Stimulated activated CD4-positive, alpha-beta T cell treated with anti-CD3 and anti-CD28 coated beads, Interleukin-4, amount 100 ng/mL, for 1 hour (primary cell): ENCODE measurements around the gene CATSPER3.

Experiments used
- DNase-seq: peaks from one replicate; pipeline ENCODE4 v3.0.0-alpha.2; 2020

The CATSPER3 gene

DNA sequence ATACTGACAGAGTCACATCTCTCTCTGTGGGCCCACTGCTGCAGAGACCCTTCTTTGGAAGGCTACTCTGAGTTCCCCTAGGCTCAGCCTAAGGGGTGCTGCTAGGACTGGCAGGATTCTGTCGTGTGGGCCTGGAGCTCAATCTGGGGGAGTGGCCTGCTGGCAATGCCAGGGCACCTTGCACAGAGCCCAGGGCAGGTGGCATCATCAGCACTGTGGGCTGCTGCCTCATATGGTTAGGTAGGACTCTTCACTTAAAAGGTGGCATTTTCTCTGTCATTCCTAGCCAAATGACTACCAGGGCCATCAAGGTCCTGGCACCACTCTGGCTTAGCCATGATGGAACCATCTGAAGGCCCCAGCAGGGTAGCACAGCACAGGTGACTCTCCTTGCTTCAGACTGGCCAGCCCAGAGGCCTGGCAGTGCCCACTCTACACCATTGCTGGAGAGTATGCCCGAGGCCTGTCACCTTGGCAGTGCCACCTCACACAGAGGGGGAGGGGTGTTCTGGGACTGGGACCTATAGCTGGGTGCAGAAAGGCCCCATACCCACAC is 44.4 kb downstream of the CATSPER3 start:
- DNase-seq, result no peak

DNA sequence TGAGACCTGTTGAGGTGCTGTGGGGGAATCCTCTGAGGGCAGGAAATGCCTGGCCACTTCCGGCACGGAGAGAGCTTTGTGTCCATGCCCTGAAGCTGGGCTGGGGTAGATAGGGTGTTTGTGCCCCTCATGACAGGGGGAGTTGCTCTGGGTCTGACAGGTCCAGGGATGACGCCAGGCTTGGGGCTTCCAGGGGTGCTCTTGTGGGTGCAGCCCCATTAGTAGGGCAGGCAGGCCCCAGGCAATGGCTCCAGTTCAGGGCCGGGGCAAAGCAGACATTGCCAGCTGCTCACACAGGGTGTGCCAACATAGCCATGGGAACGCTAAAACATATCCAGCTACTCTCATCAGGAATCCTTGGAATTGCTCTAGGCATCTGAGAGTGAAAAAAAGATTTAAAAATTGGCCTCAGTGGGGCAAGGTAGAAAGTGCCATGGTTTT is 45.3 kb downstream of the CATSPER3 start:
- DNase-seq, result no peak

DNA sequence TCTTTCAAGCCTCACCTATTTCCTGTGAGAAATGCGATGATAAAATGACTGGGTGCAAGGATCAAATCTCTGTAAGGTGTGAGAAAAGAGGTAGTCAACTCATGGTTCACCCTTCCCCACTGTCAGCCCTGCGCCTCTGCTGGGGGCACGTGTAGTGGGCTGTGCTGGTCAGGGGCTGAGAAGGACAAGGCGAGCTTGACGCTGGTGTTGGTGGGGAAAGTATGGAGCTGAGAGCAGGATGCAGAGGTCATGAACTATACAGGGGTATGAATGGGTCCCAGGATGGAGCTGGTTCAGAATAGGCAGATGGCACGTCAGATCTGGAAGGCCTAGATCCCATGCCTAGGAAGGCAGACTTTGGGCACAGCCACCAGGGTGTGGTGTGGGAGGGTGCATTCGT is 45.7 kb downstream of the CATSPER3 start:
- no peak for DNase-seq

DNA sequence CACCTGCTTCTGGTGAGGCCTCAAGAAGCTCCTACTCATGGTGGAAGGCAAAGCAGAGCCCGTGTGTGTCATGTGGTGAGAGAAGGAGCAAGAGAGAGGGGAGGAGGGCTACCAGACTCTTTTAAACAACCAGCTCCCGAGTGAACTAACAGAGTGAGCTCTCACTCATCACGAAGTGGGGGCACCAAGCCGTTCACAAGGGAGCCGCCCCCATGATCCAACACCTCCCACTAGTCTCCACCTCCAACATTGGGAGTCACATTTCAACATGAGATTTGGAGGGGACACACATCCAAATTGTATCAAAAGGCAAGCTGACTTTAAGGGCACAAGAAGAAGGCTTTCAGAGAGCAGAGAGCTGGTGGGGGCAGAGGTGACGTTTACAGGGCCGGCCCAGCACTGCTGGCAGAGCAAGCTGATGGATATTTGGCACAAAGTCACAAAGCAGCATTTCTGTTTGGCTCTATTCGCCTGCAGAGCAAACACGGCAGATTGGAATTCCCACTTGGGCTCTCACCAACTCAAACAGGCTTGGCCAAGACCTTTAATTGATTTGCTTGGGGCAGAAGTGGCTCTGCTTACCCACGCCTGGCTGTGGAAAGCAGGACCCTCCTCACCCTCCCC is 46.4 kb downstream of the CATSPER3 start:
- no peak for DNase-seq

DNA sequence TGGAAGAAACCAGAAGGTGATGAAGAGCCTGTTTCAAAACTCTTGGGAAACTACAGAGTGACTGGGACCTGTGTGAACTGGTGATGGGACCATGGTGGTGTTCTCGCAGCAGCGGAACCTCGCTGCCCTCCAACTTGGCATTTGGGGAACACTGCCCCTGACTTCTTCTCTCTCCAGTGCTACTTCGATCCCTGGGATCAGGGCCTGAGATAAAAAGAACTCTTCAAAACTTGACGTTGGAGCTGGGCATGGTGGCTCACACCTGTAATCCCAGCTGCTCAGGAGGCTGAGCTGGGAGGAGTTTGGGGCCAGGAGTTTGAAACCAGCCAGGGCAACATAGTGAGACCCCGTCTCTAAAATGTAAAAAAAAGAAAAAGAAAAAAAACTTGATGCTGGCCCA is 48.2 kb downstream of the CATSPER3 start:
- no peak for DNase-seq

DNA sequence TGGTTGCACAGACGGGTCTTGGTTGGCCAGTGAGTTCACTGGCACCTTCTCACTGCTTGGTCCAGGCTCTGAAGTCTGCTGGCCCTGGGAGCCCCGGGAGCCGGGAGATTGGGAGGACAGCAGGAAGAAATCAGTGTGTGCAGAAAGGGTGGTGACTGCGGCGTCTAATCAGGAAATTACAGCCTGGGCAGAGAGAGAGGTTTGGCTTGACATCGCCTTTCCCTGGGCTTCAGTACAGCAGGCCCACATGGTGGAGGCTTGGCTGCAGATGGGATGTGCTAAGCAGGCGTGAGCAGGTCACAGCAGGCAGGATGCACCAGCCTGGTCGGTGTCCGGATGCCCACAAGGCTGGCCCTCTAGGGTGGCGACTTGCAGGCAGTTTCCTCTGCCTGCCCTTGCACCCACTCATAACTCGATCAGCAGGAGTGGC is 49.2 kb downstream of the CATSPER3 start:
- DNase-seq, result no peak

DNA sequence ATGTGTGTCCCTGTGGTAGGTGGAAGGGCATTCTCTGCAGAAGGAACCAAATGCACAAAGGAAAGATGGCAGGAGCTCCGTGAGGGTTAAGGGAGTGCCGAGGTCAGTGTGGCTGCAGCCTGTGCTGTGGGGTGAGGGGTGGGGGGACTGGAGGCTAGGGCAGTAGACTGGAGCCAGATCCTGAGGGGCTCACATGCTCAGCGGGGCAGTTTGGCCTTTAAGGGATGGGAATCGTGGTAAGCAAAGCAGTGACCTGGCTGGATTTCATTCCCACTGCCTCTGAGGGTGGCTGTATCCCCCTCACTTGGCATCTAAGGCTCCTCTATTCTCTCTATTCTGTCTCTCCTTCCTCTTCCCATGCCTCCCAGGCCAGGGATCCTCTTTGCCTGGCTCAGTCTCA is 50.8 kb downstream of the CATSPER3 start:
- DNase-seq, result no peak

DNA sequence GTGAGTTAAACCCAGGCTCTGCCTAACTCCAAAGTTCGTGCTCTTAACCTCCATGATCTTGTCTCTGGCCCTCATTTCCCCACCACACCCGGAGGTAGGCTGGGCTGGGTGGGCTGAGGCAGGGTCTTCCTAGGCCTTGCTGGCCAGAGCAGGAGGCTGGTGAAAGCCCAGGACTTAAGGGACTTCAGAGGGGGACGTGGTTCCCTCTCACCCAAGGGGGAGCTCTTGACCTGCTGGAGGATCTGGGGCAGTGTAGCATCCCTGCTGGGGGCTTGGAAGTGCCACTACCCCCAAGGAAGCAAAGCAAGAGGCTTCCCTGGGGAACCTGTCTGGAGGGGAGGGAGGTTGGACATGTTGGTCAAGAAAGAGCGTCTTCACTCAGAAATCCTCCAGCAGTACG is 51.6 kb downstream of the CATSPER3 start:
- no peak for DNase-seq

DNA sequence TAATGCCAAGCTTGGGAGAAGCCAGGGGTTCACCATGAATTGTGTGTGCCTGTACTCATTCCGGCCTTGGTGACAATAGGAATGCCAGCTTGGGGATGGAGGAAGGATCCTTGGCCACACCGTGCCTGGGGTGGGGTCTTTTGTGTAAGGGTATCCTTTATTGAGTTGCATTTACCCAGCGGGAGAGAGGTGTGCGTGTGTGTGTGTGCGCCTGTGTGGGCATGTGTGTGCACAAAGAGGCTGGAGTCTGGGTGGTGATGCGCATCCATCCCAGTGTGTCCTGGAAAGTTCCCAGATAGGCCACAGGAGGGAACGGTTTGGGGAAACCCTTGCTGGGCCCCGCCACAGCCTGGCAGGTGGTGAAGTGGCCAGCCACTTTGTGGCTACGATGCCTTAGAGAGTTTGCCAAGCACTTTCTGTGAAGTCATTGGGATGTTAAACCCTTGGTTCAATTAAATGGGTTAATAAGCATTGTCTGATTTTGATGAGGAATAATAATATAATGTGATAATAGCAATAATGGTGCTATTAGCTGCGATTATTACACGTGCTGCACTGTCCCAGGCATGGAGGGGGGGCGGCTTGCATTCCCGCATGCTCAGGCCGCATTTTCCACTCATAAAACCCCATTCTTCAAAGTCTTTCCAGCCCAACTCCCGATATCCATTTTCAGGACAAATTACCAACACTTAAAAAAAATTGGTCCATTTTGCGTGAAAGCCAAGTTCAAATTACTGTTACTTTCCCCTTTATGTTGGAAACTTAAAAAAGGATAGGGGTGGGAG is 52.6 kb downstream of the CATSPER3 start:
- DNase-seq, result no peak

DNA sequence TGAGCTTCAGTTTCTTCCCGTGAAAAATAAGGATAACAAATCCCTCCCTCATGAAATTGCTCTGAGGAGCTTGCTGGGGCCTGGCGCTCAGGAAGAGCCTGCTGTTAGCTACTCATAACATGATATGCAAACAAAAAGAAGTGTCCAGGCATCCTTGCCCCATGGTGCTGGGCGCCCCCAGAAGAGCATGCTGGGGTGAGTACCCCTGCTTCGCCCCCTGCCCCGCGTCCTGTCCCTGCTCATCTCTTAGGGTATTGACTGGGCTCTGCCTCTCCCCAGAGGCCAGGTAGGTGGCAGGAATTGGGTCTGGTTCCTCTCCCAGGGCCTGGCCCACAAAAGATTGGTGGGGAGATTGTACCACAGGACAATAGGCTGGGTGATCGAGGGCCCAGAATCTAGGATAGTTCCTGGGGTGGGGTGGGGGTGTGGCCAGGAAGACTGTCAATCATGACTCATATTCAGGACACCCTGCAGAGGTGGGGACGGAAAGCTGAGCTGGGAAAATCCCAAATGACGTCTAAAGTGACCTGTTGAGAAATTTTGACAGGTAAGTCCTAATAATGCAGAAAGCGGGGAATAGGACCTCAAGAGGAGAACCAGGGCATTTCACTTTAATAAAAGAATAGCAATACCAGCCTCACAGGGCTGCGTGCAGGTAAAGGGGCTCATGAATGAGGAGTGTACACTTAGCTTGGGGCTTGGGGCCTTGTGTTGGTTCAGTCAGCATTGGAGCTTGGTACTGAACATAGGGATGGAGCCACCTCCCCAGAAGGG is 57.4 kb downstream of the CATSPER3 start:
- DNase-seq, result no peak

DNA sequence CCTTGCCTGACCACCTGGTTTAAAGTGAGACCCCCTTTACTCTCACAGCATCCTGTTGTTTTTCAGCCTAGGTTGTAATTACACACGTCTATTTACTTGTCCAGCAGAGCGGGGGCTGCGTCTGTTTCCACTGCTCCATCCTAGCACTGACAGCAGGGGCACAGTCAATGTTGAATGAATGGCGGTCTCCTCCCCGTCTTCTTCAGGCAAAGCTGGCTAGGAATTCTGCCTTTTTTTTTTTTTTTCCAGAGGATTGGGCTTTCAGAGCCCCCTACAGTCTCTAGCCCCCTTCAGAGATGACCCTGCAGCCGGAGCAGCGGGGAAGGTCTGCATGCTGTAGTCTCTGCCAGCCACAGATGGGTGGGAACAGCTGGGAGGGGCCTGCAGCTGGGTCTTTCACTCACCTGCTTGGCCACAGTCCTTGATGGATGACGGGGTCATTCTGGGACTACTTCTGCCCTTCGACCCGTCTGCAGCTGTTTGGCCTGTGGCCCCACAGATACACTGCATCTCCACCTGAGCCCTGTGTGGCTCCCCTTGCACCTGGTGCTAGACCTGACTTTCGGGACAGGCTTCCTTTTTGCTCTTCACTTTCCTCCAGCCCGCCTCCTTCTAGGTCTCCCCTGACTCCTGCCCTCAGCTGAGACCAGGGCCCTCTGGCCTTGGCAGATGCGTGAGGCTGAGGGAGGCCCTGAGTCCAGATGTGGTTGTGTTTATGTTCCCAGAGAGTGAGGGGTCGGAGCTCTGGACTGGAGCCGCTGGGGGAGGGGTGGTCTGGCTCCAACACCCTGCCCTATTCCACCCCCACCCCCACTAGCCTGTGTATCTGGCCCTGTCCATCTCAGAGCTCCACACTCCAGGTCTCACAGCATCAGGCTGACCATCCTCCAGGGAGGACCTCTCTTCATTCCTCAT is 58.3 kb downstream of the CATSPER3 start:
- DNase-seq, result no peak

DNA sequence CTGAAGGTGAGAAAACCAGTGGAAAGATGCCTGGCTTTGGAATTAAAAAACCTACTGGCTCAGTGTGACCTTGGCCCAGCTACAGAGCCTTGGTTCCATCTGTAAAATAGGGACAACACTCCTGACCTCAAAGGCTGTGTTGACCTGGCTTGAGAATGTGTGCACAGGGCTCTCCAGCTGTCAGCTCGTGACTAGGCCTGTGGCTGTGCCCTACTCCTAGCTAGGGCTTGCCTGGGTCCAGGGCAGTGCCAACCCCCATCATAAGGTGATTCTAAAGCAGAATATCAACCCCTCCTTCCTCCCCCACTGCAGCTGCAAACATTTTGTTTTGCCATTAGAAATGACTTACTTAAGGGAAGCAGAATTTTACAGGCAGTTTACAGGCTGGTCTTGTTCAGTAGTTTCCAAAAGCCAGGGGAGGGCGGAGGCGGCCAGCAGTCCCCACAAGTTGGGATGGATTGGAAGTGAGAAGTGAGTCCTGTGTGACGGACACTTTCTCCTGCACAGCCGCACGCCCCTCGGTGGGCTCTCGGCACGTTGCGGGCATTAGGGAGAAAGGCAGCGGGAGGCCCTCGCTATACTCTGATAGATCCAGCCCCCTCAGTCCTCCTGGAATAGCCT is 59.0 kb downstream of the CATSPER3 start:
- DNase-seq, result no peak

DNA sequence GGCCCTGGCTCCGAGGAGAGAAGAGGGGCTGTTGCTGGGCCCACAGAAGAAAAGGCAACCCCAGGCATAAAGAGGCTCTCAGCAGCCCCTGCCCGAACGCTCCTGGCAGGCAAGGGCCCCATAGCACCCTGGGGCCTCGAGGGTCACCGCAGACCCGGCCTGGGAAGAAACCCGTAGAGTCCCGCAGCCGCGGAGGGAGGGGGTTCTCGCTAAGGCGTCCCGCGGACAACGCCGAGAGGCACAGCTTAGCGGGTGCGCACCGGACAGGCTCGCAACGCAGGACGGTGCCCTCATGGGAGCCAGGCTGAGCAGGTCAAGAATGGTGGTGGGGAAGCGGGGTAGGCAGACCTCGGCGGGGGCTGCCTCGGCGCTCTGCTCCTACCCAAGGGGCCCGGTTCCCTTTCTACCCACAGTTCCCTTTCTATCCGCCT is 59.6 kb downstream of the CATSPER3 start:
- DNase-seq, result no peak

DNA sequence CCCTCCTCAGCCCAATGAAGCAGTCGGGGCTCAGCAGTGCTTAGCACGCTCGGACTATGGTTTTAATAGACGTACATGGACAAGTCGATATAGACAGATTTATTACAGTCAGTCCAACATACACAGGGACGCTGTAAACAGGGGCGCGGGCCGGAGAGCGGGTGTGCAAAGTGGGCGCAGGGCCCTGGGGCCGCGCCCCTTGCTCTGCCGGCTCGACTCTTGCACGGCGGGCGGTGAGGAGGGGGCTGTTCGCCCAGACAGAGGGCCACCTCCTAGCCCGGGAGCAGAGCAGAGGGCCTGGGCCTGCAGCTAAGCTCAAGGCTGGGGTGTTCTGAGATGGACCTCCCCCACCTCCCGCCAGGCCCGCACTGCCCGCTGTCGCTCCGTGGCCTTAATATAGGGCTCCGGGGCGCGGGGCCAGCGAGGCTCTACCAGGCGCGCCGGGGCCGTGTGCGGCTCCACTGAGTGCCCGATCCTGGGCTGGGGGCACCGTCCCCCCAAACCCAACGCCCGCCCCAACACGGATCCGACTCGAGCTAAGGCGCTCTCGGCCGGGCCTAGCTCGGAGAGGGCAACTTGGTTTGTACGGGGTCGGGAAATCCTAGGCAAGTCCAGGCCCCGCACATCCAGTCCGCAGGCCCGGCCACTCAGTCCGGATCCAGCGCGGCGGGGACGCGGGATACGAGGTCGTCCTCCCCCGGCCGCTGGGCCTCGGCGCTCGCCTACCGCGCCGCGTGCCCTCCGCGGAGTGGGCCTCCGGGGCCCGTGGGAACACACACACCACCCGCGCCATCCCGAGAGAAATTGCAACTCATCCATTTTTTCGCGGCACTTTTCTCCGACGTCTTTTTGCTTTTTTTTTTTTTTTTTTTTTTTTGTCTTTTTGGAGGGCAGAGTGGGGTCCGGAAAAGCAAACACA is 60.2 kb downstream of the CATSPER3 start:
- DNase-seq, result no peak

DNA sequence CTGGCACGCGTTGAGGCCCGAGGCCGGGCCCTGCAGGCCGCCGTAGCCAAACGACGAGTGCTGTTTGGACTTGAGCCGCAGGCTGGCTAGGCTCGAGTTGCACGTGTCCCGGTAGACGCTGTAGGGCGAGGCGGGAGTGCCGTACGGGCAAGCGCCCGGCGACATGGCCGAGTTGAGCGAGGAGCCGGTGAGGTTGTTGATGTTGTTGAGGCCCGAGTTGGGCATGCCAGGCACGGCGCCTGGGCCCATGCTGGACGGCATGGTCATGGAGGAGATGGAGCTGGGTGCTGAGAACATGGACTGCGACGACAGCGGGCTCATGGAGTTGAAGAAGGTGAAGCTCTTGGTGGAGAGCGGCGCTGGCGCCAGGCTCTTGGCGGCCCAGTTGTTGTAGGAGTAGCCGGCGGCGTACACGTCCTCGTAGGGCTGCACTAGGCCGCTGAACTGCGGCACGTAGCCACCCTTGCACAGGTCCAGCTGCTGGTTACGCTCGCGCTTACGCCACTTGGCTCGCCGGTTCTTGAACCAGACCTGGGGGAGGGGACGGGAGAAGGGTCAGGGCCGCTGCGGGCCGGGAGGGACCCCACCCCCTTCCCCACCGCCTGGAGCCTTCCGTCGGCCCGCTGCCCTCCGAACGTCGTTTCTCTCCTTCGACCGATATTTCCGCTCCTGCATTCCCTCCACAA is 61.2 kb downstream of the CATSPER3 start:
- no peak for DNase-seq

DNA sequence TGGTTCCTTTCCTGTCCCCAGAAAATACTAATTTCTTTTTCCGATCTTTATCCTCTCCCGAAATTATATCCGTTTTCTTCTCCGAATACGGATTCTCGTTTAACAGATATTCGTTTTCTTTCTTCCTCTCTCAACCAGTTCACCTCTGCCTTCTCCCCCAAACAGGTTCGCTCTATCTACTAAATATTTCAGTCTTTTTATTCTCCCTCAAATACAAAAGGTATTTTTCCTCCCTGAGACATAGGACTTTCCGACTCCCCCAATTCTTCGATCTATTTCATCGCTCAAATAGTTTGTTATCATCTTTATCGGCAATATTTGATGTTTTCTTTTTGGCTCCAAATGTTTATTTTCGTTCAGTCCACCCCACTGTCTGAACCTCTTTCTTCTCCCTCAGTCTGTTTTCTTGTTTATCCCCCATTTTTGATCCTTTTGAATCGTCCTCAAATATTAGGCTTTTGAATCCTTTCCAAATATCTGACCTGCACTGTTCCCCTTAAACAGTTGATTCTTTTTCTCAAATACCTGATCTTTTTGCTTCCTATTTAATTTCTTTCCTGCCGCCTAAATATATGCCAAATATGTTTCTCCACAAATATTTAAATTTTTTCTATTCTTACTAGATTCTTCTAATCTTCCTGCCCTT is 61.9 kb downstream of the CATSPER3 start:
- DNase-seq, result no peak

DNA sequence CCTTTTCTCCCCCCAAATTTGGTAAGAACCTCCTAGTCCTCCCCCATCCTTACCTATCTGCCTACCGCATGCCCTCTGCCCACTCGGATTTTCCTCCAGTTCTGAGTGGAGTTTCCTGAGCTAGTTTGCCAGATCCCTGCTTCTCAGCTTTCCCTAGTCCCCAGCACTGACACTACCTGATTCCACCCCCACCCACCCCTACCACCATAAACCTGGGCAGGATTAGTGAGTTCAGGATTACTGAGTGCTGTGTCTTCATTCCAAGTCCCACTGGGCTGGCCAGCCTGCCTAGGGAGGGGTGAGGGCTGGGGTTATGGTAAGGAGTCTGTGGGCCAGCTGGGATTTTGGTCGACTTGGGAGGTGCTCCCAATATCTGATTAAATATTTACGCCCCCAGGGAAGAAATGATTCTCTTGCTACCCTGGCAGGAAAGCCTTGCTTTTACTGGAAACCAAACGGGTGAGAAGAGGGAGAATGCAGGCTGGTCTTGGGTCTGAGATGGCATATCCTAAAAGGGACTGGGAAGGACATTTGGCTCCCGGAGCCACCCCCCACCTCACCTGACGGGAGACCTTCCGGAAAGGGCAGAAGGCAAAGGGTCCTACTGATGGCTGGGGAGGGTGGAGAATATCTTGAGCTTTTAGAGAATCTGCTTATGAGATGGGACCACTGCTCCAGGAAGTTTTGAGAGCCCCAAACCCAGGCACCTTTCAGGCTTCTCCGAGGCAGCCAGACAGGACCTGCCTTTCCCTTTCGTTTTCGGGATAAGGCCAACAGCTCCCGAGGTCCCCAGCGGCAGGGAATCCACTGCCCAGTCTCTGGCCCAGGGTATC is 62.6 kb downstream of the CATSPER3 start:
- DNase-seq, result no peak

DNA sequence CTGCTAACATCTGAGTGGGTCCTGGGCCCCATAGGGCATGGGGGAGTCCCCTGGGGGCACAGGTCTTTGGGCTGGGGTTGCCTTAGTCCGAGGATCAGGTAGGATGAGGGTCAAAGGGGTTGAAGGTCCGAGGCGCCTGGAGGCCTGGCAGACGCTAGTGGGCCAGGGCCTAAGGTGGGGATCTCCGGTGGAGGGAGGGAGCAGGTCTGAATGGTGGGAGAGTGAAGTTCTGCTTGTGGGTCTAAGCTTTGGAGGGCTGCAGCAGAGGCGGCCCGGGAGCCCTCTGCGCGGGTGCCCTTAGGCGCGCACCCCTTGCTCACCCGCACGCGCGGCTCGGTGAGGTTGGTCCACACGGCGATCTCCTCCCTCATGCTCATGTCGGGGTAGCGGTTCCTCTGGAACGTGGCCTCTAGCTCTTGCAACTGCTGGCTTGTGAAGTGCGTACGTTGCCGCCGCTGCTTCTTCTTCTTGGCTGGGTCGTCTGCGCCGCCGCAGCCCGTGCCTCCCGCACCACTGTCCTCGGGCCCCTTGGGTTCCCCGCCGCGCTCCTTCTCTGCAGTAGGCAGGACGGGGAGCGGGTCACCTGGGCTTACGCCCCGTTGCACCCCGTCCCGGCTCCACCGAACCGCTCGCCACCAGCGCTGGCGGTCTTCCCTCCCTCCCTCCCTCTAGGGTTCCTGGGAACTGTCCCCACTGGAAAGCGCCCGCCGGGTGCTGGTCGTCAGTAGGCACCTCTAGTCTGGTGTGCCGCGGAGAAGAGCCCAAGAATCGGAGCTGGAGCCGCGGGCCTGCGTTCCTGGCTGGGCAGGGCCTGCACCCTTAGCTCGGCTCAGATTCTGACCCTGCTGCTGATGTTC is 63.5 kb downstream of the CATSPER3 start:
- no peak for DNase-seq
